Activated CD4-positive, alpha-beta T cell treated with anti-CD3 and anti-CD28 coated beads, Interleukin-2, Interleukin-6, amounts not matched to agents 100 ng/mL and 50 ng/mL, durations not matched to agents 16 hours and 8 hours (primary cell): ENCODE results near the gene APP.
"Not testable (repeated sequence)": the region's sequence is repeated elsewhere in the genome, so short reads cannot be mapped to it uniquely, and the experiment has no call there.

Source experiments
- DNase-seq: peaks from one replicate; pipeline ENCODE4 v3.0.0-alpha.2; 2020

The APP gene

GRCh38 chr21:25931765-25932164 lies 238.8 kb downstream of the APP start:
- DNase-seq, result no peak

DNA sequence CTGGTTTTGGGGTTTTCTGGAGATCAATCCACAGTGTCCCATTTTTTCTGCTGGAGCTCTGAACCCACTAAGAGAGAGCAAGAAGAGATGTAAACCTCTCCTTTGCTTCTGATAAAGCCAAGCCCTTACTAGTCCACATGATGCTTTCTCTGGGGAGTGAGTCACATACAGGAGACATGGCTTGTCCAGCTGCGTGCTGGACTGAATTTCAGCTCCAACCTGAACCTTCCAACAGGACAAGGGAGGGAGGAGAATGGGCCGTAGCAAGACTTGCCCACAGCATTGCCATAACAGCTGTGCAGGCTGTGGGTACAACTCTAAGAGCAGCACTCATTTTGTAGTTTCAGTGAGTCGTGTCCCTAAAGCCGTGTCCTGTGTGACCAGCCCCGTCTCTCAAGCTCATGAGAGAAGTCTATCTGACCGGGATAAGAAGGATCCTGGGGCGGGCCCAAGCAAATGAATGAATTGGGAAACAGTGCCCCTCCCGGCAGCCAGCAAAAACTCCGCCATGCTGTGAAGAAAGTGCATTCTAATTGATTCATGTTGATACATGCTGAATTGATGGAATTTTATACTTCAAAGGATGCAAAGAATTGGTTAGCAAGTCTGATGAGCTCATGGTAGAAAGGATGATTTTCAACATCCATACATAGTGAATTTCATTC lies 240.6 kb downstream of the APP start:
- DNase-seq, result no peak

- DNase-seq, result no peak
Measured at GRCh38 chr21:25927195-25927880, 243.2 kb downstream of the APP start.

DNA sequence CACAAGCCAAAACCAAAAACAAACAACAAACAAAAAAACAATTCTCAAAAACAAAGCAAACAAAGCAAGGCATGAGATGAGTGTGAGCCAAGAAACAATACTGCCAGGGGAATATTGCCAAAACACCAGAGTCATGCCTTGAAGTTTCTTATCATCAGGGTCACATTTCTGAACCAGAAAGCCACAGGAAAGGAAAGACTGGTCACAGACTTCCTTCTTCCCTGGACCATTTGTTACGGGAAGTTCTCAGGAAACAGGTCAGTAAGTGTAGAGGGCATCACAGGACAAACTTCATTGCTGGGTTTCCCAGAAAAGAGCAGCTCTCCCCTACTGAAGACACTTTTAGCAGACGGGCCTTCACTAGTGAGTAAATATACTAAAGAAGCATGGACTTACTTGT lies 244.6 kb downstream of the APP start:
- no peak for DNase-seq

GRCh38 chr21:25925064-25925800 lies 245.3 kb downstream of the APP start:
- no peak for DNase-seq

- DNase-seq, result not testable (repeated sequence)
Measured at GRCh38 chr21:25918152-25918551, 252.4 kb downstream of the APP start.

DNA sequence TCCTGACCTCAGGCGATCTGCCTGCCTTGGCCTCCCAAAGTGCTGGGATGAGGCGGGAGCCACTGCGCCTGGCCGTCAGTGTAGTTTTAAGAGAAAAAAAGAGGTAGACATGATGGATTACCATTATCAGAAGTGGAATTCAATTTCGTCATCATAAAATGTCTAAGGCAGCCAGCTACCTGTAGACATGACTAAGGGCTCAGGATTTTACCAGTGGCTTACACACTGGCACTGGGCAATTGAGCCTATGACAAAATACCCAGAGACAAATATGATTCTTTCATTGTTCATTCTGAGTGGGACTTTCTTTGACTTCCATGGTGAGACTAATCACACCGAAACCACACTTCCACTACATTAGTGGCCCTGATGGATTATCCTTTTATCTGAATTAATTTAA lies 254.3 kb downstream of the APP start:
- DNase-seq, result no peak

DNA sequence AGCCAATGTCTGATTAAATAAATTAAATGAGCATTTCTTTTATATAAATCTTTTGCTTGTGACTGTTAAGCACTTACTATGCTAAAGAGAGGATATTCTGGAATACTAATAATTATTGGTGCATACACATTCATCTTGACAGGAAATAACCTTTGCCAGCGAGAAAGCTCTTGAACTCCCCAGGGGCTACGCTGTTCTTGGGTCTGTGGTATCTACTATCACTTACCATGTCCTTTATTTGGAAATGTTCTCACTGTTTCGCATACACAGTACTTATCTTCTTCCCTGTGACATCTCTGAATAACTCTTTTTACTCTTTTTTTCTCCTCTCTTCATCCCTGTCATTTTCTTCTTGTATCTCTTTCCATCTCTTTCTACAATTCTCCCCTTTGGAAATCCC lies 257.1 kb downstream of the APP start:
- DNase-seq, result no peak

DNA sequence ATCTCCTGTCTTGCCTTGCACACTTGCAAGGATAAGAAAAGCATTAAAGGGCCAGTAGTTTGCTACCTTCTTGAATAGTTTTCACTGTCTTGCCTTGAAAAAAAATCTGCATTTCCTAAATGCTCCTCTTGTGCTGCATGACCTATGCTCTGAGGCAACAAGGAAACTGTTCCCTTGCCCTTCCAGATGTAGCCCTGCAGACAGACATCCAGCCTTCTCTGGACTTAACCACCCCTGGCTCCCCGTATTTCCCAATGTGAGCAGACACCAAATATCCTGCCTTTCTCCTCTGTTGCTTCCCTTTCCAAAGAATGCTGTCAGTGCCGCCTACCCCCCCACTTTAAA lies 258.2 kb downstream of the APP start:
- DNase-seq, result no peak

GRCh38 chr21:25911730-25912401 lies 258.7 kb downstream of the APP start:
- no peak for DNase-seq

GRCh38 chr21:25910809-25911208 lies 259.8 kb downstream of the APP start:
- DNase-seq, result no peak

- no peak for DNase-seq
Measured at GRCh38 chr21:25909341-25909740, 261.2 kb downstream of the APP start.

DNA sequence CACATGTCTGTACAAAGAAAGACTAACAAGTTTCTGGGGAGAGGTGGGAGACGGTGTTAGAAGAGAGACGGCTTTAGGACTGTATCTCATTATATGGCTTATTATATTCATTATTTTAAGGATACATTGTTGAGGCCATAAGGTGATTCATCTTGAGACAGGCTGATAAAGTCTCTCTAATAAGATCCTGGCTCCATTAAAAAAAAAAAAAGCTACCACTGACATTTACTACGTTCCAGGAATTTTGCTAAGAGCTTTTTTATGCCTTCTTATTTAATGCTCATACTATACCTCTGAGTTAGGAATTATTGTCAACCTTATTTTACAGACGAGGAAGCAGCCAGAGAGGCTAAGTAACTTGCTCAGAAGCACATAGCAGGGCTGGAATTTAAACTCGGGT lies 262.1 kb downstream of the APP start:
- no peak for DNase-seq

GRCh38 chr21:25907573-25908275 lies 262.8 kb downstream of the APP start:
- no peak for DNase-seq

- DNase-seq, result no peak
Measured at GRCh38 chr21:25906587-25906986, 264.0 kb downstream of the APP start.

DNA sequence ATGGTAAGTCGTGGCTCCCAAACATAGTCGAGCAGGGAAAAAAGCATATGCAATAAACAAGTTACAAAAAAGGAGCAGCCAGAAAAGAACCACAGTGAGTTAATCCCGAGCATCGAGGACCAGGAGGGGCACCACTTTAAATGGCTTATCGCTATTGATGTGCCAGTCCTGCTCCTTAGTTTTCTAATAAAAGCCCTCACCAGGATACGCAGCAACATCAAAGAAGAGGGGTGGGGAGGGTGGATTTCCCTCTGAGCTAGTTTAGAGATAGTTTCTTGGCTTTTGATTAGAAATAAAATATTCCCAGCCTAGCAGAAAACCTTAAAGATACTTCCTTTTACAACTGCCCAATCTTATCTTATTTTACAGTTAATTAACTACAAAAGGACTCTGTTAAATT lies 265.4 kb downstream of the APP start:
- DNase-seq, result no peak

- DNase-seq, result no peak
Measured at GRCh38 chr21:25904044-25904695, 266.4 kb downstream of the APP start.

GRCh38 chr21:25903607-25904006 lies 267.0 kb downstream of the APP start:
- no peak for DNase-seq

DNA sequence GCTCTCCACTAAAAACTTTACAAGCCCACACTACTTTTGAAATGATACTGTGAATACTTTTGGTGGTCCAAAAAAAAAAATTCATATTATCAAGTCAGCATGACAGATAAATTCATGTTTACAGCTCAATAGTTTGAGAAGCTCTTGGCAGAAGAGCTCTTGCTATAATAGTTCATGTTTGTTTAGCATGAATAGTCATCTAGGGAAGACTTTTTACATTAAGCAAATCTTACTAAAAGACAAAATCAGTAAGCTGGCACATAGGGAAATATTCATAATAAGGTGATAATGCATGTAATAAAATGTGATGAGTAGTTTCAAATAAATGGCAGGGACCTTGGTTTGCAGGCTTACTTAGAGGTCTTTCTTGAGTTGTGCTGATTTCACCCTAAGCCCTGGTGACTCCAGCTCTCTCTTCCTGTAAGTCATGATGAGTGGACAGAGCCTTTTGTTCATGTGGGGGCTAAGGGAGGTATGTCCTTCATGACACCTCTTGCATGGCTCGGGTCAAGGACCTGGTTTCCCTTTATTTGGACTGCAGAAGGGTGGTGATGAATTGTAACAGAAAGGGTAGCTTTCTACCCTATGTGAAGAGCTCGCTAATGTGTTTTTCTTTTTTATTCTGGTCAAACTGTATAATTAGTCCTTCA lies 269.1 kb downstream of the APP start:
- DNase-seq, result no peak

DNA sequence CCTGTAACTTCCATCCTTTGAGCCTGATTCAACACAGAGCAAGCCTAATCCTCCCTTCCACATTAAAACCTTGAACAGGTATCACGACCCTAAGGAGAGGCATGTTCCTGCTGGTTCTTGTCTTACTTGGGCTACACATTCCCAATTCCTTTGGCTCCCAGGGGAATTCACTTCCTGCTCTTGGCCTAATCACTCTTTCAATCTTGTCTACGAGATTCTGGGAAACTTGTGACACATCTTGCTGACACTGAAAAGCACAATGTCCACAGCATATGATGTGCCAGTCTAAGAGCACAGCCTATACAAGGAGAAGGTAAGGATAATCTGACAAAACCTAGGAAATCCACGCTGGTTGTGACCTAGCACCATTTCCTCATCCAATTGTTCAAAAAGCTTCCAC lies 271.9 kb downstream of the APP start:
- DNase-seq, result no peak

DNA sequence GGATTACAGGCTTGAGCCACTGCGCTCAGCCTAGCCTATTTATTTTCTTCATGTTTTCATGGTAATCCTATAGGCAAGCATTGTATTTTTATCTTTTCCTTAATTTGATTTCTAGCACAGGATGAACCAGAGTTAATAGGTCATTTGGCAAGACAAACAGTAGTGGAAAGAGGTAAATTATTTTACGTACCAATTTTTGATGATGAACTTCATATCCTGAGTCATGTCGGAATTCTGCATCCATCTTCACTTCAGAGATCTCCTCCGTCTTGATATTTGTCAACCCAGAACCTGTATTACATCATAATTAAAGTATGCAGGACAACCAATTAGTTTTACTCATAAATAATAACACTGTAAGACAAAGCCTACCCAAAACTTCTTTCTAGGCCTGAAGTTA lies 273.2 kb downstream of the APP start:
- DNase-seq, result no peak

GRCh38 chr21:25896501-25897056 lies 274.0 kb downstream of the APP start:
- DNase-seq, result no peak
